Bronchial epithelial cell (primary cell): ENCODE data around the gene C4A. TPM values are rescaled to one million over a fixed set of nuclear protein-coding genes. Genes with fewer than 3 reads are reported as not detected.
A peak's percentile ranks its signal among the peaks of the same experiment; 100 is the strongest.

Source experiments
- DNase-seq: peaks from one replicate; pipeline ENCODE4 v3.0.0-alpha.2; 2010; ENCODE audit warnings: low read depth
- FAIRE-seq: peaks from 2 replicates; lab custom pipeline; 2011; peaks lifted over from hg19 to GRCh38; lab: Jason Lieb, UNC
- H3K27me3 ChIP-seq: 2 replicates; pipeline ENCODE4 v1.5.1; 2011; ENCODE audit warnings: low read length; ENCODE audit not compliant: control insufficient read depth, insufficient read depth
- H3K36me3 ChIP-seq: 2 replicates; pipeline ENCODE4 v1.5.1; 2011; ENCODE audit warnings: low read length; ENCODE audit not compliant: control insufficient read depth, insufficient read depth
- H3K4me3 ChIP-seq: 2 replicates; pipeline ENCODE4 v1.5.1; 2011; ENCODE audit warnings: mild to moderate bottlenecking, low read depth, low read length, control low read depth
- CTCF ChIP-seq: IDR thresholded peaks from 2 replicates; pipeline ENCODE4 v1.5.1; 2011; ENCODE audit warnings: mild to moderate bottlenecking, moderate library complexity, low read length, control low read depth, inconsistent platforms; ENCODE audit not compliant: insufficient read depth, severe bottlenecking
- total RNA-seq: library from RNA; depleted of rRNA; stranded (reverse); fragments of >200 nt; gene quantifications from 2 replicates; pipeline ENCODE4 v1.2.1, GENCODE V29; 2014

Gene C4A
- total RNA-seq, 1 donor from 2014 or later = 1.8 TPM

- DNase-seq (no peak), FAIRE-seq (no peak)
- no peak for TF ChIP-seq CTCF
These were observed 33.6 kb upstream of the C4A start for GRCh38 chr6:31948306-31948705.

GRCh38 chr6:31948753-31949413 is 33.0 kb upstream of the C4A start:
- Histone ChIP-seq H3K27me3 (no peaks in the 10 kb centered on the region), H3K36me3 (peaks cover 3% of the 10 kb centered on the region), H3K4me3 (no peak overlapping the region)
- FAIRE-seq (no peak), DNase-seq (peak; percentile 47)
- no peak for TF ChIP-seq CTCF

More at GRCh38 chr6:31948306-31948705, 33.6 kb upstream of the C4A start:
- peaks cover 3% of the 10 kb centered on the region for H3K36me3 ChIP-seq
- H3K4me3 ChIP-seq = no peak overlapping the region
- no peaks in the 10 kb centered on the region for H3K27me3 ChIP-seq

- H3K27me3 ChIP-seq = no peaks in the 10 kb centered on the region
- peaks cover 10% of the 10 kb centered on the region for H3K36me3 ChIP-seq
- no peak for TF ChIP-seq CTCF
- no peak for FAIRE-seq
- H3K4me3 ChIP-seq = no peak overlapping the region
- DNase-seq = no peak
These were observed 31.8 kb upstream of the C4A start for GRCh38 chr6:31949926-31950548.

GRCh38 chr6:31952140-31952805 is 29.6 kb upstream of the C4A start:
- DNase-seq = peak; percentile 32
- FAIRE-seq = no peak

GRCh38 chr6:31952890-31953289 is 29.0 kb upstream of the C4A start:
- no peak overlapping the region for H3K4me3 ChIP-seq
- no peak for TF ChIP-seq CTCF
- no peak for FAIRE-seq
- H3K27me3 ChIP-seq = no peaks in the 10 kb centered on the region
- peaks cover 20% of the 10 kb centered on the region for H3K36me3 ChIP-seq
- DNase-seq = no peak

More at GRCh38 chr6:31952140-31952805, 29.6 kb upstream of the C4A start:
- TF ChIP-seq CTCF = peak; percentile 81
- H3K4me3 ChIP-seq = no peak overlapping the region
- H3K36me3 ChIP-seq = peaks cover 20% of the 10 kb centered on the region
- no peaks in the 10 kb centered on the region for H3K27me3 ChIP-seq
